Stimulated activated CD8-positive, alpha-beta memory T cell treated with anti-CD3 and anti-CD28 coated beads, Interleukin-2, amount 100 ng/mL, for 48 hours (primary cell): Measurements from ENCODE around the gene PRPSAP2.
"Not testable (repeated sequence)": the region's sequence is repeated elsewhere in the genome, so short reads cannot be mapped to it uniquely, and the experiment has no call there.

Experiments
- DNase-seq, 2 donors: peaks; one replicate each; pipeline ENCODE4 v3.0.0-alpha.2; 2020; ENCODE audit warnings: low read depth in 2 of 2

The PRPSAP2 gene

GRCh38 chr17:18889658-18890057 lies 31.7 kb downstream of the PRPSAP2 start:
- DNase-seq = no peak

GRCh38 chr17:18891541-18891940 lies 33.6 kb downstream of the PRPSAP2 start:
- no peak for DNase-seq

GRCh38 chr17:18896146-18896545 lies 38.2 kb downstream of the PRPSAP2 start:
- no peak for DNase-seq

- DNase-seq = no peak
These were observed 39.0 kb downstream of the PRPSAP2 start for GRCh38 chr17:18896947-18897346.

- DNase-seq = no peak
These were observed 46.6 kb downstream of the PRPSAP2 start for GRCh38 chr17:18904482-18904881.

GRCh38 chr17:18905226-18905625 lies 47.3 kb downstream of the PRPSAP2 start:
- DNase-seq = no peak

GRCh38 chr17:18910326-18910725 lies 52.4 kb downstream of the PRPSAP2 start:
- DNase-seq = no peak

- no peak for DNase-seq
These were observed 53.0 kb downstream of the PRPSAP2 start for GRCh38 chr17:18910881-18911280.

- DNase-seq = no peak
These were observed 59.0 kb downstream of the PRPSAP2 start for GRCh38 chr17:18916816-18917500.

GRCh38 chr17:18917506-18918032 lies 59.6 kb downstream of the PRPSAP2 start:
- no peak for DNase-seq

- no peak for DNase-seq
These were observed 62.0 kb downstream of the PRPSAP2 start for GRCh38 chr17:18919963-18920362.

- no peak for DNase-seq
These were observed 63.0 kb downstream of the PRPSAP2 start for GRCh38 chr17:18920911-18921441.

- DNase-seq = no peak
These were observed 63.6 kb downstream of the PRPSAP2 start for GRCh38 chr17:18921485-18921884.

GRCh38 chr17:18921912-18922451 lies 64.1 kb downstream of the PRPSAP2 start:
- DNase-seq = no peak

GRCh38 chr17:18922596-18922995 lies 64.7 kb downstream of the PRPSAP2 start:
- DNase-seq = not testable (repeated sequence)

- no peak for DNase-seq
These were observed 67.3 kb downstream of the PRPSAP2 start for GRCh38 chr17:18925187-18925586.

- DNase-seq = no peak
These were observed 70.7 kb downstream of the PRPSAP2 start for GRCh38 chr17:18928628-18929125.

- no peak for DNase-seq
These were observed 74.6 kb downstream of the PRPSAP2 start for GRCh38 chr17:18932360-18933055.

GRCh38 chr17:18933102-18934058 lies 75.4 kb downstream of the PRPSAP2 start:
- DNase-seq = no peak

GRCh38 chr17:18937981-18938691 lies 80.2 kb downstream of the PRPSAP2 start:
- no peak for DNase-seq

- DNase-seq = no peak
These were observed 80.7 kb downstream of the PRPSAP2 start for GRCh38 chr17:18938692-18939023.
